ENCODE data around the gene LRP1B. TPM values are rescaled to one million over a fixed set of nuclear protein-coding genes. Genes with fewer than 3 reads are reported as not detected.

Gene LRP1B
- total and polyA plus RNA-seq, 2 of the 8 experiments (the other 6 are each of a cell fraction or from before 2014, with no cell fraction given), result 0.03 TPM; not detected in 1

DNA sequence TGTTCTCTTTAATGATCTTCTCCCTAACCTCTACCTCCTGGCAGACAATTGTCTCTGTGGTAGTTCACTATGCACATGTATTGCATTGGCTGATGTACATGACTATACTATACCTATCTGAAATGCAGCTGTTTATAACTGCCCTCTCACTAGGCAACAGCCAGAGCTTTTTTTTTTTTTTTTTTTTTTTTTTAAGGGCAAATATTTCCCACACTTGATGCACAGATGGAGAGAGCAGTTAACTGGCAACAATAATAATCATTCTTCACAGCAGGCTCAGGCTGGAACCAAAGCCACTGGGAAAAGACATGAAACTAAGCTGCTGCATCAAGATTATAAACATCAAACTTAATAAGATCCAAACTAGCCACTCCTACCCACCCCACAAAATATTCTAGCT lies 707.7 kb downstream of the LRP1B start:
- Histone ChIP-seq H4K5ac (ENCODE audit: insufficient read length, low read depth, low read length) (no peak overlapping the region), H3K14ac (ENCODE audit: insufficient read length) (no peak overlapping the region), H2AK5ac (ENCODE audit: low read depth, low read length) (no peak overlapping the region), H2BK12ac (ENCODE audit: low read depth, low read length) (no peak overlapping the region), H3K9me3 (ENCODE audit: insufficient read depth in 2 of 2, low read depth in 1 of 2, low read length in 1 of 2) (no peaks in the 10 kb centered on the region), H3K4me1 (replicated peaks in 1 of 4; ENCODE audit: control insufficient read depth in 3 of 4, insufficient read depth in 4 of 4, low read length in 3 of 4) (no peaks in the 10 kb centered on the region), H3K4me3 (ENCODE audit: extremely low read depth in 1 of 4, insufficient read depth in 2 of 4, low read depth in 3 of 4, low read length in 4 of 4) (no peak overlapping the region), H4K91ac (replicated peaks; ENCODE audit: insufficient read length, low read length) (no peak overlapping the region), H3K9ac (replicated peaks in 1 of 4; ENCODE audit: extremely low read depth in 1 of 4, low read depth in 3 of 4, low read length in 3 of 4) (no peak overlapping the region), H4K20me1 (replicated peaks in 1 of 2; ENCODE audit: control insufficient read depth in 1 of 2, insufficient read depth in 2 of 2, low read length in 2 of 2) (no peaks in the 10 kb centered on the region), H3K56ac (replicated peaks; ENCODE audit: insufficient read length, low read depth, low read length) (no peak overlapping the region), H2BK5ac (ENCODE audit: low read depth, low read length) (no peak overlapping the region), H2BK120ac (replicated peaks; ENCODE audit: low read depth, low read length) (no peak overlapping the region), H3K23ac (ENCODE audit: insufficient read length) (no peak overlapping the region), H2AFZ (ENCODE audit: low read length) (no peak overlapping the region), H3K36me3 (ENCODE audit: control insufficient read depth in 2 of 4, insufficient read depth in 4 of 4, low read length in 3 of 4) (no peaks in the 10 kb centered on the region), H3K79me1 (ENCODE audit: low read depth, low read length) (no peaks in the 10 kb centered on the region), H2BK15ac (ENCODE audit: low read length) (no peak overlapping the region), H3K4ac (replicated peaks; ENCODE audit: insufficient read length, low read depth, low read length) (no peak overlapping the region), H2BK20ac (ENCODE audit: low read length) (no peak overlapping the region), H3K27me3 (replicated peaks in 1 of 4; ENCODE audit: control insufficient read depth in 3 of 4, extremely low read depth in 1 of 4, insufficient read depth in 3 of 4, low read length in 3 of 4) (no peaks in the 10 kb centered on the region), H3K27ac (ENCODE audit: low read depth, low read length) (no peak overlapping the region), H3K79me2 (ENCODE audit: control insufficient read depth in 1 of 2, insufficient read depth in 2 of 2, low read length in 2 of 2) (no peaks in the 10 kb centered on the region), H3K4me2 (ENCODE audit: insufficient read depth in 1 of 2, low read depth in 2 of 2, low read length in 2 of 2) (no peak overlapping the region), H3K23me2 (ENCODE audit: low read depth, low read length) (no peaks in the 10 kb centered on the region), H4K8ac (ENCODE audit: extremely low read depth, insufficient read depth, low read length) (no peak overlapping the region), H3K18ac (ENCODE audit: extremely low read depth, low read length) (no peak overlapping the region)
- no peak for DNase-seq (ENCODE audit: low read depth in 1 of 2, low spot score in 2 of 2)
- no peak for FAIRE-seq
- CTCF ChIA-PET (ENCODE audit: partially characterized antibody), result no interaction called here
- POLR2A ChIA-PET (ENCODE audit: partially characterized antibody), result no interaction called here
- TF ChIP-seq HDAC6 (IDR thresholded peaks at IDR 0.05; ENCODE audit: low read depth, low read length) (no peak), SAP30 (IDR thresholded peaks at IDR 0.05; ENCODE audit: insufficient read depth, insufficient replicate concordance, low read length) (no peak), RXRA (IDR thresholded peaks at IDR 0.05; ENCODE audit: insufficient read depth, low read depth, low read length) (no peak)

All from H1 (cell line).